Coronary artery (tissue), 2 donors: ENCODE data around the gene TMEM161B.

Experiments
- DNase-seq: peaks from one replicate; pipeline ENCODE4 v3.0.0-alpha.2; 2017; ENCODE audit warnings: low spot score
- H3K27ac ChIP-seq, 2 donors: fragments of 200-600 bp; sonication (generic); one replicate each; pipeline ENCODE4 v1.5.1; 2016 to 2019
- H3K4me3 ChIP-seq: fragments of 200-600 bp; sonication (generic); 2 replicates; pipeline ENCODE4 v1.5.1; 2016; ENCODE audit warnings: mild to moderate bottlenecking, moderate library complexity
- TF ChIP-seq, protein P1 (sequence below): fragments of 200-600 bp; sonication (generic); IDR thresholded peaks from one replicate; pipeline ENCODE4 v1.5.1; 2019; ENCODE audit warnings: antibody characterized with exemption

The TMEM161B gene

DNA sequence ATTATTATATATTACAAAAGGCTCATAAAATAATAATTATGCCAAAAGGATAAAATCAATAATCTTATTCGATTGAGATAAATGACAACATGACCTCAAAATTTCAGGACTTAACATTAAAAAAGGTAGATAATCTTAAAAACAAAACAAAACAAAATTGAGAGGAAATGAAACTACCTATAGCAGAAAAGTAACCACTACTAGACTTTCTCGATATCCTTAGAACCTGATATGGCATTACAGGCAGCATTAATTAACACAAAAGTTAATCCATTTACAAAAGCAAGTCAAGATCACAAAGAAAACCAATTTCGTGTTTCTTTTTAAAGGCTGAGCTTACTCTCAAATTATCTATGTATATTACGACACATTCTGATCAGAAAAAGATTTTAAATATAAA, 29.9 kb downstream of the TMEM161B start:
- Histone ChIP-seq H3K27ac (no peak overlapping the region), H3K4me3 (no peak overlapping the region)
- DNase-seq: no peak
- TF ChIP-seq, protein P1, sequence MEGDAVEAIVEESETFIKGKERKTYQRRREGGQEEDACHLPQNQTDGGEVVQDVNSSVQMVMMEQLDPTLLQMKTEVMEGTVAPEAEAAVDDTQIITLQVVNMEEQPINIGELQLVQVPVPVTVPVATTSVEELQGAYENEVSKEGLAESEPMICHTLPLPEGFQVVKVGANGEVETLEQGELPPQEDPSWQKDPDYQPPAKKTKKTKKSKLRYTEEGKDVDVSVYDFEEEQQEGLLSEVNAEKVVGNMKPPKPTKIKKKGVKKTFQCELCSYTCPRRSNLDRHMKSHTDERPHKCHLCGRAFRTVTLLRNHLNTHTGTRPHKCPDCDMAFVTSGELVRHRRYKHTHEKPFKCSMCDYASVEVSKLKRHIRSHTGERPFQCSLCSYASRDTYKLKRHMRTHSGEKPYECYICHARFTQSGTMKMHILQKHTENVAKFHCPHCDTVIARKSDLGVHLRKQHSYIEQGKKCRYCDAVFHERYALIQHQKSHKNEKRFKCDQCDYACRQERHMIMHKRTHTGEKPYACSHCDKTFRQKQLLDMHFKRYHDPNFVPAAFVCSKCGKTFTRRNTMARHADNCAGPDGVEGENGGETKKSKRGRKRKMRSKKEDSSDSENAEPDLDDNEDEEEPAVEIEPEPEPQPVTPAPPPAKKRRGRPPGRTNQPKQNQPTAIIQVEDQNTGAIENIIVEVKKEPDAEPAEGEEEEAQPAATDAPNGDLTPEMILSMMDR: no peak

DNA sequence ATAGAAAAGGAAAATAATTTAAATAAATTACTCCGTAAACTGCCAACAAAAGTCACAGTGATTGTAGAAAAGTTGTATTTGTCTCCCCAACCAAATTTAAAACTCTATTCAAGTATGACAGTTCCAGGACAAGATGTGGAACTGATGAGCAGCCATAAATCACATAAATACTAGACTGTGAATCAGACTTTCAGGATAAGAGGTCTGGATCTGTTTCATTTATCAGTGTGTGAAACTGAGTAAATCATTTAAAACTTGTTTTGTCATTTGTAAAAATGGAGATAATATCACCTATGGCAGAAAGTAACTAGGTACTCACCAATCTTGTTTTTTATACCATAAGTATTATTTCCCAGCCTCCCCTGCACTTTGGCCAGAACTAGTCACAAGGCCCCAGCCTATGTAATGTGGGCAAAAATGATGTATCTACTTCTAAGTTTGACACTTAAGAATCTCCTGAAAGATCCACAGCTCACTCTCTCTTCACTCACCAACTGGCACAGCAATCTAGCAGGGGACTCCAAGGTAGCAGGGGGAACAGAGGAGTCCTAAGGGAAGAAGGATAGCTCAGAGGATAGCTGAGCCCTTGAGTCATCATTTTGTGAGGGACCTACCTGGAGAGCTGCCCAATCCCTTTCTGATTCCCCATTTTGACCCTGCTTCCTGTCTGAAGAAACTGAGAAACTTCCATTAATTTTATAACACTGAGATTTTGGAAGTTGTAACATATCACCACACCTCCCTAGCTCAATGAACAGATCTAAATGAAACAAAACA, 31.6 kb downstream of the TMEM161B start:
- H3K27ac ChIP-seq: no peak overlapping the region
- H3K4me3 ChIP-seq: no peak overlapping the region
- DNase-seq: no peak
- TF ChIP-seq, protein P1: no peak

DNA sequence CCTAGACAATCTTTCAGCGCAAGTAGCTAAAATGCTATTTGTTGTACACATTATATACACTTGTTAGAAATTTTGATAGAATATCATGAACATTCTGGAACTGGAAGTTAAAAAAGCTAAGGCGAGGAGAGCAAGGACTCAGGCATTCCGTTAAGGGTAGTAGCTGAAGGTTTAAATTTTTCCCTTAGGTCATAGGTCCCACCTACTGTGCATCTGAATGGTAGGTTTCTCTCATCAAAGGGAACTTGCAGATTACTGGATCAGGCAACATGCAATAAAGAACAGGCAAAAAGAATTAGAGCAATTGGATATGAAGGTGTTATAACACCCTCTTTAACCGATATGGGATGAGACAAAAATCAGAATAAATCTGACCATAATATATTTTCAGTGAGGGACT, 32.8 kb downstream of the TMEM161B start:
- TF ChIP-seq, protein P1: no peak
- Histone ChIP-seq H3K4me3 (no peak overlapping the region), H3K27ac (no peak overlapping the region)
- DNase-seq: no peak

DNA sequence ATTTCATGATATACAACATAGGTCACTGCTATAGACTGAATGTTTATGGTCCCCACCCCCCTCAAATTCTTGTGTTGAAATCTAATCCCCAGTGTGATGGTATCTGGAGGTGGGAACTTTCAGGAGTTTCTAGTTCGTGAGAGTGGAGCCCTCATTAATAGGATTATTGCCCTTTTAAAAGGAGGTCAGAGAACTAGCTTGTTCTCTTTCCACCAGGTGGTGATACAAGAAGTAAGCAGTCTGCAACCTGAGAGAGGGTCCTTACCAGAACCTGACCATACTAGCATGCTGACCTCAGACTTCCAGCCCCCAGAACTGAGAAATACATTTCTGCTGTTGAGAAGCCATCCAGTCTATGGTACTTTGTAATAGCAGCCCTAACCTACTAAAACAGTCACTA, 33.3 kb downstream of the TMEM161B start:
- no peak for DNase-seq
- Histone ChIP-seq H3K4me3 (no peak overlapping the region), H3K27ac (no peak overlapping the region)
- TF ChIP-seq, protein P1: no peak

DNA sequence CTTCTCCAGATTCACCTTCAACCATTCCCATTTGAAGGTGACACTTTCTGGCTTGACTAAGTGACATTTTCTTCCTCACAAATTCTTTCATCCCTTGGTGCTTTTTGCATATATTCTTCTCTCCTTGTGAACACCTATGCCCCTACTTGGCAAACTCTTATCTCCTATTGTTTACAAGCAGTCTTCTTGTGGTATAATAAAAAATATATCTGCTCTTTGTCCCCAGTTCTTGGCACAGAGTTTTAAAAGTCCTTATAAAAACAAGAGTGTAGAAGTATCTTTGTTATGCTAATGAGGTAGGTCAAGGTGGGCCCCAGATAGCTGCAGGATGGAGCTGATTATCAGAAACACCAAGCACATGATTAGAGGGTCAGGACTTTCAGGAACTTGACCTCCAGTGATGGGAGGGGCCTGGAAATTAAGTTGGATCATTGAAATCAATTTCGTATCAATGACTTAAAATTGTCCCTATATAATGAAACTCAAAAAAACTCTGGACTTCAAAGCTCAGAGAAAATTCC, 38.0 kb downstream of the TMEM161B start:
- DNase-seq: no peak
- TF ChIP-seq, protein P1: no peak
- H3K4me3 ChIP-seq: no peak overlapping the region
- H3K27ac ChIP-seq: no peak overlapping the region

DNA sequence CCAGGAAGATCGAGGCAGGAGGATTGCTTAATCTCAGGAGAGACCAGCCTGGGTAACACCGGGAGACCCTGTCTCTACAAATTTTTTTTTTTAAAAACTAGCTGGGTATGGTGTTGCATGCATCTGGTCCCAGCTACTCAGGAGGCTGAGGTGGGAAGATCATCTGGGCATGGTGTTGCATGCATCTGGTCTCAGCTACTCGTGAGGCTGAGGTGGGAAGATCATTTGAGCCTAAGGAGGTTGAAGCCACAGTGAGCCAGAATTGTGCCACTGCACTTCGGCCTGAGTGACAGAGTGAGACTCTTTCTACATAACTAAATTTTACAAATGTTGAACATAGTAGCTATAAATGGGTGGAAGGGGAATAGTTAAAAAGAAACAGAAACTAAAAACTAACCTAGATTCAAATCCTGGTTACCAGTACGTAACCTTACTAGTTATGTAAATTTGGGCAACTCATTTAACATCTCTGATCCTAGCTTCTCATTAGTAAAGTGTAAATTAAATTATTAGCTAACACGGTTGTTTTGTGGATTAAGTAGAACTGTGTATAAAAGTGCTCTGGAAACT, 41.7 kb downstream of the TMEM161B start:
- TF ChIP-seq, protein P1: no peak
- no peak overlapping the region for H3K4me3 ChIP-seq
- no peak for DNase-seq
- H3K27ac ChIP-seq: no peak overlapping the region

DNA sequence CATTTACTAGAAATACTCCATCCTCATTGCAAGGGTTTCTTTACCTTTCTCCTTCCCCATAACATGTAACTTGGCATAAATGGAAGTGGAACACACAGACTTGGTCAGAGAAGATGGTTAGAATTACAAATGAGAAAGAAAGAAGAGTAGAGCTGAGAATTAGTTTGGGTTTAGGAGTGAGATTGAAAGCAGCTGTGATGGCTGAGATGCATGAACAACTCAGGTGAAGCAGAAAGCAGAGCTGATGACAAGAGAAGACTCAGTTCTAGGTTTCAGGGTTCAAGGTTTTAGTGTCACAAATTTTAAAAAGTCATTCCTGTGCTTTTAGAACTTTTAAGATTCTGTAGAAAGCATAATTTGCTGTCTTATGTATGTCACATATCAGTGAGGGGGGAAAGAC, 54.0 kb downstream of the TMEM161B start:
- Histone ChIP-seq H3K4me3 (no peak overlapping the region), H3K27ac (no peak overlapping the region)
- DNase-seq: no peak
- TF ChIP-seq, protein P1: no peak
